Type B pancreatic cell (in vitro differentiated cells): ENCODE data around the gene SLC19A2. TPM values are rescaled to one million over a fixed set of nuclear protein-coding genes. Genes with fewer than 3 reads are reported as not detected.

ENCODE experiments used
- DNase-seq: peaks from one replicate; pipeline ENCODE4 v3.0.0; 2021; ENCODE audit warnings: mixed read lengths; ENCODE audit not compliant: unreplicated experiment; ENCODE audit errors: extremely low spot score
- H3K27ac Mint-ChIP-seq: 2 replicates; pipeline ENCODE4 v1.8.0; 2021; ENCODE audit warnings: mild to moderate bottlenecking, mixed read lengths
- H3K27me3 Mint-ChIP-seq: 2 replicates; pipeline ENCODE4 v1.8.0; 2021; ENCODE audit warnings: mixed read lengths
- H3K36me3 Mint-ChIP-seq: 2 replicates; pipeline ENCODE4 v1.8.0; 2021; ENCODE audit warnings: mixed read lengths
- H3K4me1 Mint-ChIP-seq: one replicate; pipeline ENCODE4 v1.8.0; 2021; ENCODE audit warnings: mixed read lengths; ENCODE audit not compliant: unreplicated experiment
- H3K4me3 Mint-ChIP-seq: 2 replicates; pipeline ENCODE4 v1.8.0; 2021; ENCODE audit warnings: mild to moderate bottlenecking, mixed read lengths
- H3K9me3 Mint-ChIP-seq: 2 replicates; pipeline ENCODE4 v1.8.0; 2021; ENCODE audit warnings: mixed read lengths
- total RNA-seq: library from RNA; stranded (reverse); gene quantifications from 2 replicates; pipeline ENCODE4 v1.2.1, GENCODE V29; 2021; ENCODE audit warnings: low replicate concordance
- TF ChIP-seq, protein P1 (sequence below): fragments of 200-600 bp; sonication (generic); conservative IDR thresholded peaks from 2 replicates; pipeline ENCODE4 v1.5.0; 2021; ENCODE audit warnings: antibody characterized with exemption, mild to moderate bottlenecking

SLC19A2 gene
- total RNA-seq, 1 donor from 2014 or later = 19.4 TPM

- TF ChIP-seq, protein P1, sequence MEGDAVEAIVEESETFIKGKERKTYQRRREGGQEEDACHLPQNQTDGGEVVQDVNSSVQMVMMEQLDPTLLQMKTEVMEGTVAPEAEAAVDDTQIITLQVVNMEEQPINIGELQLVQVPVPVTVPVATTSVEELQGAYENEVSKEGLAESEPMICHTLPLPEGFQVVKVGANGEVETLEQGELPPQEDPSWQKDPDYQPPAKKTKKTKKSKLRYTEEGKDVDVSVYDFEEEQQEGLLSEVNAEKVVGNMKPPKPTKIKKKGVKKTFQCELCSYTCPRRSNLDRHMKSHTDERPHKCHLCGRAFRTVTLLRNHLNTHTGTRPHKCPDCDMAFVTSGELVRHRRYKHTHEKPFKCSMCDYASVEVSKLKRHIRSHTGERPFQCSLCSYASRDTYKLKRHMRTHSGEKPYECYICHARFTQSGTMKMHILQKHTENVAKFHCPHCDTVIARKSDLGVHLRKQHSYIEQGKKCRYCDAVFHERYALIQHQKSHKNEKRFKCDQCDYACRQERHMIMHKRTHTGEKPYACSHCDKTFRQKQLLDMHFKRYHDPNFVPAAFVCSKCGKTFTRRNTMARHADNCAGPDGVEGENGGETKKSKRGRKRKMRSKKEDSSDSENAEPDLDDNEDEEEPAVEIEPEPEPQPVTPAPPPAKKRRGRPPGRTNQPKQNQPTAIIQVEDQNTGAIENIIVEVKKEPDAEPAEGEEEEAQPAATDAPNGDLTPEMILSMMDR = no peak
- no peak overlapping the region for H3K27ac Mint-ChIP-seq
- H3K4me1 Mint-ChIP-seq = peaks cover 28% of the 10 kb centered on the region
- H3K9me3 Mint-ChIP-seq = no peaks in the 10 kb centered on the region
- H3K36me3 Mint-ChIP-seq = peaks cover 19% of the 10 kb centered on the region
- no peak overlapping the region for H3K4me3 Mint-ChIP-seq
- no peak for DNase-seq
- no peaks in the 10 kb centered on the region for H3K27me3 Mint-ChIP-seq
Measured at GRCh38 chr1:169478094-169478672, 7.6 kb downstream of the SLC19A2 start.

GRCh38 chr1:169475806-169476387, 9.8 kb downstream of the SLC19A2 start:
- H3K27ac Mint-ChIP-seq = no peak overlapping the region
- no peak overlapping the region for H3K4me3 Mint-ChIP-seq
- no peak for DNase-seq
- TF ChIP-seq, protein P1 = no peak
- H3K4me1 Mint-ChIP-seq = peaks cover 13% of the 10 kb centered on the region
- H3K9me3 Mint-ChIP-seq = no peaks in the 10 kb centered on the region
- H3K27me3 Mint-ChIP-seq = no peaks in the 10 kb centered on the region
- H3K36me3 Mint-ChIP-seq = peaks cover 19% of the 10 kb centered on the region

- TF ChIP-seq, protein P1 = no peak
- peaks cover 22% of the 10 kb centered on the region for H3K36me3 Mint-ChIP-seq
- no peak overlapping the region for H3K27ac Mint-ChIP-seq
- peaks cover 7% of the 10 kb centered on the region for H3K4me1 Mint-ChIP-seq
- no peak for DNase-seq
- H3K9me3 Mint-ChIP-seq = no peaks in the 10 kb centered on the region
- H3K4me3 Mint-ChIP-seq = no peak overlapping the region
- H3K27me3 Mint-ChIP-seq = no peaks in the 10 kb centered on the region
Measured at GRCh38 chr1:169474302-169474995, 11.3 kb downstream of the SLC19A2 start.

GRCh38 chr1:169473347-169473746, 12.4 kb downstream of the SLC19A2 start:
- DNase-seq = no peak
- Mint-ChIP-seq H3K27me3 (no peaks in the 10 kb centered on the region), H3K4me1 (peaks cover 4% of the 10 kb centered on the region), H3K9me3 (no peaks in the 10 kb centered on the region), H3K27ac (no peak overlapping the region), H3K36me3 (peaks cover 32% of the 10 kb centered on the region), H3K4me3 (no peak overlapping the region)
- TF ChIP-seq, protein P1 = no peak

DNA sequence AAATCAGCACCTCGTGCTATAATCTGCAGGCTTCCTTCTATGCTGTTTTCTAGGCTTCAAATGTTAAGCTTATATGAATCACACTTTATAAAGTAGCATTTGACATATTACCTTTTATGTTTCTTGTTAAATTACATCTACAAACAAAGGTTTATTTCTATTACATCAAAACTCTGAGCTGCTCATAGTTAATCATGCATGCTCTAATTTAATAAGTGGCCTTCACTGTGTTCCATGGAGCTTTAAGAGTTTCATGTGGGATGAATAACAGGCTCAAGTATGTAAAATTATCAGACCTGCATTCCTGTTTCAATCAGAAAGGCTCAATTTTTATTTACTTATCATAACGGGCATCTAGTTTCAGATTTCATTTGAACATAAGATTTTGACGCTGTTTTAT, 13.0 kb downstream of the SLC19A2 start:
- Mint-ChIP-seq H3K27me3 (no peaks in the 10 kb centered on the region), H3K36me3 (peaks cover 37% of the 10 kb centered on the region), H3K9me3 (no peaks in the 10 kb centered on the region), H3K27ac (no peak overlapping the region), H3K4me1 (peaks cover 4% of the 10 kb centered on the region), H3K4me3 (no peak overlapping the region)
- TF ChIP-seq, protein P1 = no peak
- DNase-seq = no peak
